Neural cell (in vitro differentiated cells): ENCODE data around the gene QRICH1.

Experiments used
- CTCF ChIP-seq: fragments of 450-650 bp; IDR thresholded peaks from 2 replicates; pipeline ENCODE4 v1.5.1; 2014; ENCODE audit warnings: antibody characterized with exemption, mild to moderate bottlenecking, moderate library complexity; ENCODE audit not compliant: poor library complexity, severe bottlenecking
- EZH2 ChIP-seq: fragments of 200-600, 300-800 bp; shearing (Covaris generic), sonication (generic); IDR thresholded peaks from 2 replicates; pipeline ENCODE4 v1.6.1; 2014; ENCODE audit warnings: antibody characterized with exemption, low read length, borderline replicate concordance, mild to moderate bottlenecking; ENCODE audit not compliant: insufficient read depth, poor library complexity, severe bottlenecking
- RAD21 ChIP-seq: fragments of 450-650 bp; conservative IDR thresholded peaks from 2 replicates; pipeline ENCODE4 v1.6.1; 2014; ENCODE audit warnings: antibody characterized with exemption, mild to moderate bottlenecking, moderate library complexity
- SMC3 ChIP-seq: fragments of 450-650 bp; conservative IDR thresholded peaks from 2 replicates; pipeline ENCODE4 v1.6.1; 2014; ENCODE audit warnings: antibody characterized with exemption, mild to moderate bottlenecking, moderate library complexity; ENCODE audit not compliant: poor library complexity
- TAF1 ChIP-seq: IDR thresholded peaks from 2 replicates; pipeline ENCODE4 v1.6.1; 2012; ENCODE audit warnings: low read depth

- no peak for TF ChIP-seq CTCF
- TF ChIP-seq TAF1 = no peak
- TF ChIP-seq EZH2 = no peak
- no peak for TF ChIP-seq RAD21
- no peak for TF ChIP-seq SMC3
Measured at GRCh38 chr3:49076646-49077045, 17.2 kb downstream of the QRICH1 start.
